Hair follicle dermal papilla cell (primary cell): ENCODE results near the gene BCKDK. TPM values are rescaled to one million over a fixed set of nuclear protein-coding genes. Genes with fewer than 3 reads are reported as not detected.

ENCODE experiments used
- total RNA-seq: library from RNA; depleted of rRNA; stranded (reverse); fragments of >200 nt; gene quantifications from 2 replicates; pipeline ENCODE4 v1.2.3, GENCODE V29; 2012

BCKDK gene
- total RNA-seq = 34.4 and 36.1 TPM in 2 replicates

DNA sequence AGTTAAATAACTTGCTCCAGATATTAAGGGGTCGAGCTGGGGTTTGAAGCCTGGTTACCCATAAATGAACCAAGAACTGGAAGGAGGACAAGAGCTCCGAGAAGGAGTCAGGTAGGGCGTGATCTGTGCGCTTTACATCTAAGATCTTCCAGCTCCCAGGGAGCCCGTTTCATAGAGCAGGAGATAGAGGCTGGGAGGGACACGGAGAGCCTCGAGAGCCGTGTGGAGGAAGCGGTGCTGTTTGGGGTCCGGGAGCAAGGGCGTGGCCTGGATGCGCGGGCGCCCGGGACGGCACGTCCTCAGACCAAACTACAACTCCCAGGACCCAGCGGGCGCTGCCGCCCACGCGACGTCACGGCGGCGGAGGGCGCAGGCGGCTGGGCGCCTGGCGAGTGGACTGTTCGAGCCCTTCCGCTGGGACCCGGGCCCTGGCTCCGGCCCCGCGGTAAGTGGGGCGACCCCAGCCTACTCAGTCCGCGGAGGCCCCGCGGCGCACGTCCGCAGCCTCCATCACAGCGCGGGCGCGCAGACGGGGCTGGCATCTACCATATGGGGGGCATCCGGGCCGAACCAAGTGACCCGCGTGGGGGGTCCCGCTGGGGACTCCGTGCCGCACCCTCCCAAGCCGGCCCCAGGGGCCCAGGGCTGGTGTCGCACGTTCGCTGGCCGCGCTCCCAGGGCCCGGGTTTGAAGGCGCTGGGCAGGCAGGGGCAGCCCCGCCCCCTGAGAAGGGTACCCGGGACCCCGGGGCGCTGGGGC lies at the start of gene BCKDK:
BCKDK (plus strand) TSS at position 352 of the 759 bp plus-strand sequence. CDS start 838 bp downstream, outside the sequence.

GRCh38 chr16:31073970-31074813 lies 34.0 kb upstream of the BCKDK start, which contains the start of the genes ZNF646 and ZNF668:
ZNF646 (plus strand) TSS chr16:31074422; CDS start chr16:31076325, 1,903 bp downstream.
ZNF668 (minus strand) TSS chr16:31074240; CDS start chr16:31064459, 9,781 bp downstream.

DNA sequence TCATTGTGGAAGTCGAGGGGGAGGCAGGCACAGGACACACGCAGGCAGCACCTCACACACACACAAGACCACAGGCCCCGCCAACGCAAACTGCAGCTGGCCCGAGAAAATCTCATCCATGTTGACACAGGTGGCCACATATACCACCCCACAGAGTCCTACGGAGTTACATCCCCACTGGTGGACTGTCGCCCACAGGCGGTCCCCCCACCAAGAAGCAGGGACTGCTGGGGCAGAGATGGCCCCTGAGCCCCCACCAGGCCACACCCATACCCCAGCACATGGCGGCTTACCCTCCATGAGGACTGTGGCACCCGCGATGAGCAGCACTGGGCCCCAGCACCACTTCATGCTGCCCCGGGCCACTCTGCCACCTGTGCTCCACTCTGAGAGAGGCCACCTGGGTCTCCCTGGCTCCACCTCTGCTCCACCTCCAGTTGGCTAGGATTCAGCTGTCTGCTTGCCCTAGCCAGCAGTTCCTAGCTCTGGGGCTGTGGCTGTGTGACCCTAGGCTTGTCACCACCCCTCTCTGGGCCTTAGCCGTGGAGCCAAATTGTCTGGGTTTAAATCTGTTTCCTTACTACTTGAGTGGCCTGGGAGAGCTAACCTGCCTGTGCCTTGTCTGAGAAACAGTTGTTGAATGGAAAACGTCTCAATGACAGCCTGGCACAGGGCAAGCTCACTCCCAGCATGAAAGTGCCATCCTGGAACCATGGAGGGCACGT lies 19.6 kb upstream of the BCKDK start, which contains the start of gene PRSS53:
PRSS53 (minus strand) TSS at position 485 of the 725 bp plus-strand sequence; CDS start at position 351, 134 bp downstream.

DNA sequence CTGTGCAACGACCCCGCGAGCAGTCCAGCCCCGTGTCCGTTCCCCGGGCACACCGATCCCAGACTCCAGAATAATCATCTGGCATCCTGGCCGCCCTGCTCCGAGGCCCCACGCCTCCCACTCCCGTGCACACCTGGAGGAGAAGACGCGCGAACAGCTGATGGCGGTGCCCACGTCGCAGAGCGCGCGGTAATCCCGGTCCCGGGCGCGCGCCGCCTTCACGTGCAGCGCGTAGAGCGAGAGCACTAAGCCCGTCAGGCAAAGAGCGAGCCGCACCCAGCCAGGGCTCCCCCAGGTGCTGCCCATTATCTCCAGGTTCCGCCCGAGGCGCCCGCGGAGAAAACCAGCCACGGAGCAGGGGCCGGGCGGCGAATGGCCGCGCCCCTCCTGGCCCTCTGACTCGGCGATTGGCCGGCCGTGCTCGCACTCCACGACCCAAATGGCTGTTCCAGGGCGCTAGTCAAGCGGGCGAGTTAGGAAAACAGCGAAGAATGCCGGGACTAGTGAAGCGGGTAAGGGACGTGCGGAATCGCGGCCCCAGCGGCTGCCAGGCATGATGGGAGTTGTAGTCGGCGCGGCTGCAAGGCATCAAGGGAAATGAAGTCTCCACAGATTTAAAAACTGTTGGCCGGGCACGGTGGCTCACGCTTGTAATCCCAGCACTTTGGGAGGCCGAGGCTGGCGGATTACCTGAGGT lies 13.6 kb upstream of the BCKDK start, which contains the start of gene VKORC1:
VKORC1 (minus strand) TSS at position 374 of the 697 bp plus-strand sequence; CDS start at position 306, 68 bp downstream.

GRCh38 chr16:31117384-31118222 lies 9.4 kb downstream of the BCKDK start, which contains the start of gene KAT8:
KAT8 (plus strand) TSS chr16:31117664; CDS start chr16:31117682, 18 bp downstream.

DNA sequence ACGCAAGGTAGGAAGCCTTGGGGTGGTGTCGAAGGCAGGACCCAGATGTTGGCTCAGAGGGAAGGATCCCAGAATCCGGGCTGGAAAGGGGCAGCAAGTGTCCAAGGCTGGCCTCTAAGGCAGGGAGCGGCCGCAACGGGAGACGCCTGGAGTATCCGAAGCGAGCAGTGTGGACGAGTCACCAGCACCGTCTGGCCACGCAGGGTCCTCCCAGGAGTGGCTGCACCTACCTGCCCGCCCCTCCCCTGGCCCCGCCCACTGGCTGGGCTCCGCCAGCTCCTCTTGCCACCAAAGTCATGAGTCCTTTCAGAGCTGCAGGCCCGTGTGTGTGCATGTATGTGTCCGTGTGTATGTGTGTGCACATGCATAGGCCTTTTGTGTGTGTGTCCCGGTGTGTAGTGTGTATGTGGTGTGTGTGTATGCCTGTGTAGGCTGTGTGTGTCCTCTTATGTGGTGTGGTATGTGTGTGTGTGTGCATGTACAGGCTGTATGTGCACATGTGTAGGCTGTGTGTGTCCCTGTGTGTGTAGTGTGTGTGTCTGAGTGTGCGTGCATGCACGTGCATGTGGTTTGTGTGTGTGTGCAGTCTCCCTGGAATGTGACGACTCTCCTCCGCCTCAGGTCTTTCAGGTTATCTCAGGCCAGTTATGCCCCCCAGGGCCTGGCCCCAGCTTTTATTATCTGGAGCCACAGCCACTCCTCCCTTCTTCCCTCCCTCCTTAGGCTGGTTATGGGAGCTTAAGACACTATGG lies 27.5 kb downstream of the BCKDK start, which contains the start of gene PRSS8:
PRSS8 (minus strand) TSS at position 193 of the 752 bp plus-strand sequence. CDS start 229 bp downstream, outside the sequence.

DNA sequence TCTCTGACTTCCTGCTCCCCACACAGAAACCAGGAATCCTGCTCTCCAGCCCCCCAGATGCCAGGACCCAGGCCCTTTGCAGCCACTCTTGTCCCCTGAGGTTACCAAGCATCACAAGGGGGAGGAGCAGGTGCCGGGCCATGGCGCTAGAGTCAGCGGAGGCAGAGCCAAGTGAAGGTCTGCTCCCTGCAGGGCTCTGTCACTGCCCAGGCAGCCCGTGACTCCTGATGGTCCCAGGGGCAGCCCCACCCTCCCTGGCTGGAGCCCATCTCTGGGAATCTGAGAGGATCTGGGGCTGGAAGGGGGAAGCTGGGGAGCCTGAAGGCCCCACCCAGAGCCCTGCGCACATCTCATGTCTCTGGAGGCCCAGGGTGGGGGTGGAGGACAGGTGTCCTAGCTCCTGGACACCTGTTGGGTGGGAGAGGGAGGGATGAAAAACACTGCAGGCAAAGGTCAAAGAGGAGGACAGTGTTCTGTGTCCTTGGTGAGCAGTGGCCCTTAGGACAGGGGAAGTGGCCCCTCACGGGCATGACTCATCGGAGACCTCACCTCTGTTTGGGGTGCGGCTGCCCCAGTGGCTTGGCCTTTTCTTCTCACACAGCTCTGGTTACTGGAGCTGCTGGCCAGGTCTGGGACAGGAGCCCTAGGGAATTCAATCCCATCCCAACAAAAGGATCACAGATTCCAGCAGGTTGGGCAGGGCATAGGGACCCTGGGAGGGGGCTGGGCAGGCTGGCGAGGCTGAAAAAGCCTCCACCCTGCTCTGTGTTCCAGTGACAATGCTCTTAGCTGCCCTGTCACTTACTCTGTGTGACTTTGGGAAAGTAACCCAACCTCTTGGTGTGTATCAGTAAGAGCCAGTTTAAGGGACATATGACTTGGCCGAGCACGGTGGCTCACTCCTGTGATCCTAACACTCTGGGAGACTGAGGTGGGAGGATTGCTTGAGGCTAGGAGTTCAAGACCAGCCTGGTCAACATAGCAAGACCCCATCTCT lies 42.0 kb downstream of the BCKDK start, which contains the start of gene PRSS36:
PRSS36 (minus strand) TSS at position 173 of the 997 bp plus-strand sequence; CDS start at position 142, 31 bp downstream.

Other genes with a start within 250 kb of the BCKDK start
- 37.0 and 41.7 TPM in 2 replicates for gene BCL7C, start 214.3 kb upstream of the BCKDK start, total RNA-seq
- gene CTF1, start 211.8 kb upstream of the BCKDK start, total RNA-seq = 3.5 and 5.8 TPM in 2 replicates
- 18.6 and 19.5 TPM in 2 replicates for gene FBXL19, start 184.8 kb upstream of the BCKDK start, total RNA-seq
- gene ORAI3, start 159.3 kb upstream of the BCKDK start, total RNA-seq = 34.2 and 43.0 TPM in 2 replicates
- 2.7 and 8.1 TPM in 2 replicates for gene SETD1A, start 150.6 kb upstream of the BCKDK start, total RNA-seq
- gene HSD3B7, start 123.2 kb upstream of the BCKDK start, total RNA-seq = 52.1 and 60.4 TPM in 2 replicates
- gene STX1B, start 97.7 kb upstream of the BCKDK start, total RNA-seq = 0.97 and 2.3 TPM in 2 replicates
- 17.4 and 22.0 TPM in 2 replicates for gene STX4, start 74.8 kb upstream of the BCKDK start, total RNA-seq
- gene ZNF668, start 34.1 kb upstream of the BCKDK start, total RNA-seq = 31.3 and 34.0 TPM in 2 replicates
- gene ZNF646, start 34.0 kb upstream of the BCKDK start, total RNA-seq = 19.6 and 20.4 TPM in 2 replicates
- 4.2 and 5.5 TPM in 2 replicates for gene PRSS53, start 19.4 kb upstream of the BCKDK start, total RNA-seq
- 105 and 137 TPM in 2 replicates for gene VKORC1, start 13.6 kb upstream of the BCKDK start, total RNA-seq
- gene KAT8, start 9.3 kb downstream of the BCKDK start, total RNA-seq = 33.2 and 35.9 TPM in 2 replicates
- 0.16 TPM in 1 of 2 replicates, not detected in the other for gene PRSS8, start 27.3 kb downstream of the BCKDK start, total RNA-seq
- gene PRSS36, start 41.7 kb downstream of the BCKDK start, total RNA-seq = 2.1 TPM in 1 of 2 replicates, not detected in the other
- 49.4 and 53.2 TPM in 2 replicates for gene FUS, start 71.8 kb downstream of the BCKDK start, total RNA-seq
- 29.9 and 39.4 TPM in 2 replicates for gene PYCARD, start 94.4 kb downstream of the BCKDK start, total RNA-seq
- not detected in 2 replicates for gene TRIM72, start 105.7 kb downstream of the BCKDK start, total RNA-seq
- gene PYDC1, start 108.7 kb downstream of the BCKDK start, total RNA-seq = not detected in 2 replicates
- not detected in 2 replicates for gene ITGAM, start 151.6 kb downstream of the BCKDK start, total RNA-seq
- not detected in 2 replicates for gene ITGAX, start 246.8 kb downstream of the BCKDK start, total RNA-seq